Lower lobe of right lung (tissue), 2 donors: ENCODE measurements around the gene MAP2. TPM values are rescaled to one million over a fixed set of nuclear protein-coding genes. Genes with fewer than 3 reads are reported as not detected.

Source experiments
- ATAC-seq, 2 donors: fragments of 200-7000 bp; cut with Tn5 transposase; one replicate each; pipeline ENCODE4 v1.9.1; 2020 to 2022; ENCODE audit warnings: mild to moderate bottlenecking in 2 of 2, moderate library complexity in 2 of 2
- DNase-seq: peaks from one replicate; pipeline ENCODE4 v3.0.0-alpha.2; 2020
- H3K27ac ChIP-seq: fragments of 200-600 bp; one replicate; pipeline ENCODE4 v1.8.0; 2022
- H3K27me3 ChIP-seq: fragments of 200-600 bp; one replicate; pipeline ENCODE4 v1.8.0; 2022; ENCODE audit warnings: low read depth
- H3K36me3 ChIP-seq: fragments of 200-600 bp; one replicate; pipeline ENCODE4 v1.8.0; 2022; ENCODE audit warnings: mild to moderate bottlenecking
- H3K4me1 ChIP-seq: fragments of 200-600 bp; one replicate; pipeline ENCODE4 v1.8.0; 2022
- H3K4me3 ChIP-seq: fragments of 200-600 bp; one replicate; pipeline ENCODE4 v1.8.0; 2022; ENCODE audit warnings: mild to moderate bottlenecking
- H3K9me3 ChIP-seq: fragments of 200-600 bp; one replicate; pipeline ENCODE4 v1.8.0; 2022
- intact Hi-C: fragments of 100-400 bp; cut with DNase I; formaldehyde crosslinking; loops from one replicate; pipeline ENCODE4 v1.11.0; 2022
- total RNA-seq: library from RNA; stranded (reverse); fragmentation: NEBNext Ultra II Directional; extraction: Animal tissue kit (Norgen Biotek cat#: 25700); gene quantifications from one replicate; pipeline ENCODE4 v1.2.1, GENCODE V29; 2021
- TF ChIP-seq, protein P1 (sequence below): fragments of 200-600 bp; IDR thresholded peaks from one replicate; pipeline ENCODE4 v1.8.0; 2022; ENCODE audit warnings: antibody characterized with exemption, mild to moderate bottlenecking
- donor health status: DM: no; HTN: yes; CAD: no; lungs with severe emphysema.

Gene MAP2
- total RNA-seq, 1 donor from 2014 or later, result 22.6 TPM

GRCh38 chr2:209686448-209686847 is 262.6 kb downstream of the MAP2 start:
- ATAC-seq (no peak), DNase-seq (no peak)
- no peaks in the 10 kb centered on the region for H3K9me3 ChIP-seq
- no peaks in the 10 kb centered on the region for H3K4me1 ChIP-seq
- no peaks in the 10 kb centered on the region for H3K27me3 ChIP-seq
- no peak overlapping the region for H3K27ac ChIP-seq
- no peak overlapping the region for H3K4me3 ChIP-seq
- intact Hi-C loops, result no loop called here
- no peaks in the 10 kb centered on the region for H3K36me3 ChIP-seq
- TF ChIP-seq, protein P1, sequence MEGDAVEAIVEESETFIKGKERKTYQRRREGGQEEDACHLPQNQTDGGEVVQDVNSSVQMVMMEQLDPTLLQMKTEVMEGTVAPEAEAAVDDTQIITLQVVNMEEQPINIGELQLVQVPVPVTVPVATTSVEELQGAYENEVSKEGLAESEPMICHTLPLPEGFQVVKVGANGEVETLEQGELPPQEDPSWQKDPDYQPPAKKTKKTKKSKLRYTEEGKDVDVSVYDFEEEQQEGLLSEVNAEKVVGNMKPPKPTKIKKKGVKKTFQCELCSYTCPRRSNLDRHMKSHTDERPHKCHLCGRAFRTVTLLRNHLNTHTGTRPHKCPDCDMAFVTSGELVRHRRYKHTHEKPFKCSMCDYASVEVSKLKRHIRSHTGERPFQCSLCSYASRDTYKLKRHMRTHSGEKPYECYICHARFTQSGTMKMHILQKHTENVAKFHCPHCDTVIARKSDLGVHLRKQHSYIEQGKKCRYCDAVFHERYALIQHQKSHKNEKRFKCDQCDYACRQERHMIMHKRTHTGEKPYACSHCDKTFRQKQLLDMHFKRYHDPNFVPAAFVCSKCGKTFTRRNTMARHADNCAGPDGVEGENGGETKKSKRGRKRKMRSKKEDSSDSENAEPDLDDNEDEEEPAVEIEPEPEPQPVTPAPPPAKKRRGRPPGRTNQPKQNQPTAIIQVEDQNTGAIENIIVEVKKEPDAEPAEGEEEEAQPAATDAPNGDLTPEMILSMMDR, result no peak

DNA sequence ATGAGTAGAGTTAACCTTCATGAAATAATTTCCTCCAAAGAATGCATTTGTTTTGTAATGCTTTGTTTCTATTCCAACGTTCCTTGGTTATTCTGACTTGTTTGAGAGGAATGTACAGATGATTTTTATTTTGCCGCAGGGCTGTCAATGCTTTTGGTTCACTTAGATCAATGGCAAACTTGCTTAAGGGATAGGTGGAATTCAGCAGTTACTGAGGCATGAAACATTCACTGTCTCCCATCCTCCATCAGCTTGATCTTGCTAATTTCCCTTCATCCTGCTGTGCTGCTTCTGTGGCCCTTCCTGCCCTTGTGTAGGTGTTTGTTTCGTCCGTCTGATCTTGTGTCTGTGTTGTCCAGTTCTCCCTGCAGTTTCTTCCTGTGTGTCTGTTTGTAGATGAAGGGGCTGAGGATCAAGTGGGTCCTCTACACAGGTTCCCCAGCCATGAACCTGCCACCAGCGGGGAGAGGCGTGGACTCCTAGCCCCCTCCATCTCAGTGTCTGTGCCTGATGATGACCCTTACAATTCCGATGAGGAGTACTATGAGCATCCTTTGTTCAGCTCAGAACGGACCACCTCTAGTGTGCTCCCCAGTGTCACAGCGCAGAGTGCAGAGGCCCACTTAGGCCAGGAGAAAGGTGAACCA is 263.6 kb downstream of the MAP2 start:
- Histone ChIP-seq H3K36me3 (no peaks in the 10 kb centered on the region), H3K27ac (no peak overlapping the region), H3K4me3 (no peak overlapping the region), H3K4me1 (no peaks in the 10 kb centered on the region), H3K27me3 (no peaks in the 10 kb centered on the region), H3K9me3 (no peaks in the 10 kb centered on the region)
- no peak for ATAC-seq
- no peak for DNase-seq
- TF ChIP-seq, protein P1, result no peak
- intact Hi-C loops, result no loop called here

- no peak for ATAC-seq
- H3K36me3 ChIP-seq, result no peaks in the 10 kb centered on the region
- intact Hi-C loops, result no loop called here
- TF ChIP-seq, protein P1, result no peak
- DNase-seq, result no peak
- no peak overlapping the region for H3K27ac ChIP-seq
- no peaks in the 10 kb centered on the region for H3K9me3 ChIP-seq
- H3K27me3 ChIP-seq, result no peaks in the 10 kb centered on the region
- no peak overlapping the region for H3K4me3 ChIP-seq
- H3K4me1 ChIP-seq, result no peaks in the 10 kb centered on the region
Measured at GRCh38 chr2:209688385-209688784, 264.5 kb downstream of the MAP2 start.

DNA sequence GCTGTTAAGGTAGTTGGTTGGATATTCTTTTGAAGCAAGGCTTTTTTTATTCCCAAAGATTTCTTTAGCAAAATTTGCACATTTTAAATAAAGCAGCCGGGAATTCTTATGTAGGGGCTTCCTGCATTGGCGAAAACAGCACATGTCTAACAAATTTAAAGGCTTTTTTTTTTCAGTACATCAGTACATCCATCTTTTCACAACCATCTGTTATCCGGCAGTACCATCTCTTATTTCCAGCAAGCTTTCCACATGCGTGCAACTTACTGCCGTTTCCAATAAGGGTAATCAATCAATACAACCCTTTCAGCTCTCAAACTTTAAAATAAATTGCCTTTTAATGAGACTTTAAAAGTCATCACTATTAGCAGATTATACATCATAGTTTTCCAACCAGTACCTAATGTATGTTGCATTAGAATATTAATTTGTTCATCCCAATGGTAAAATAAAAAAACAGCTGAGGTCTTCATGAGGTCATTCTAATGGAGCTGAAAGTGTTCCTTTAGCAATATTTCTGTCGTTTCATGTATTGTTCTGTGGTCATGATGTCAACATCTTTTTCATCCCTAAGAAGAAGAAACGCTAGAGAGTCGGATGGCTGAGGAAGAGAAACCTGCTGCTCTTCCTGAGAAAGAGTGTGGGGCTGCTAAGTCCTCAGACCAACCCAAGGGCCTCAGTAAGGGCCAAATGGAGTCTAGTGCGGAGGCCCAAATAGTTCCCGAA is 266.3 kb downstream of the MAP2 start:
- Histone ChIP-seq H3K9me3 (no peaks in the 10 kb centered on the region), H3K36me3 (no peaks in the 10 kb centered on the region), H3K27ac (no peak overlapping the region), H3K4me1 (no peaks in the 10 kb centered on the region), H3K4me3 (no peak overlapping the region), H3K27me3 (no peaks in the 10 kb centered on the region)
- no peak for DNase-seq
- no peak for ATAC-seq
- TF ChIP-seq, protein P1, result no peak
- intact Hi-C loops, result no loop called here

- no peaks in the 10 kb centered on the region for H3K27me3 ChIP-seq
- intact Hi-C loops, result no loop called here
- no peaks in the 10 kb centered on the region for H3K36me3 ChIP-seq
- DNase-seq, result no peak
- ATAC-seq, result no peak
- H3K4me3 ChIP-seq, result no peak overlapping the region
- no peak overlapping the region for H3K27ac ChIP-seq
- no peaks in the 10 kb centered on the region for H3K4me1 ChIP-seq
- no peaks in the 10 kb centered on the region for H3K9me3 ChIP-seq
- TF ChIP-seq, protein P1, result no peak
Measured at GRCh38 chr2:209694748-209695147, 270.9 kb downstream of the MAP2 start.
